ENCODE measurements around the gene H1-8.

Gene H1-8

DNA sequence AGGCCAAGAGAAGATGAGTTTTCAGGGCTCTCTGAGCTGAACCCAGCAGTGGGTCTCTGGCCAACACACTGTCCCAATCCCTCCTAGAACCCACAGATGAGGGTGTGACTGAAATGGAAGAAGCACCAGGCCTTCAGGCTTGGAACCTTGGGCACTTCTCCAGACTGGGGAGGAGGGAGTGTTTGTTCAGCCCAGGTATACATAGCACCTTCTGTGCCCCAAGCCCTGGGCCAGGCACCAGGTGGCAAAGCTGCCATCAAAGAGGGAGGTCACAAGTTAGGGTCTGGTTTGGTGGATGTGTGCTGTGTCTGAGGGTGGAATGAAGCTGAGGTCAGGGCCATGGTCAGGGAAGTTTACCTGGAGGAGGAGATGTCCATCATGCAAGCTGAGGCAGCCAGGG is 30.4 kb upstream of the H1-8 start (continued):
- TF ChIP-seq, protein P1, sequence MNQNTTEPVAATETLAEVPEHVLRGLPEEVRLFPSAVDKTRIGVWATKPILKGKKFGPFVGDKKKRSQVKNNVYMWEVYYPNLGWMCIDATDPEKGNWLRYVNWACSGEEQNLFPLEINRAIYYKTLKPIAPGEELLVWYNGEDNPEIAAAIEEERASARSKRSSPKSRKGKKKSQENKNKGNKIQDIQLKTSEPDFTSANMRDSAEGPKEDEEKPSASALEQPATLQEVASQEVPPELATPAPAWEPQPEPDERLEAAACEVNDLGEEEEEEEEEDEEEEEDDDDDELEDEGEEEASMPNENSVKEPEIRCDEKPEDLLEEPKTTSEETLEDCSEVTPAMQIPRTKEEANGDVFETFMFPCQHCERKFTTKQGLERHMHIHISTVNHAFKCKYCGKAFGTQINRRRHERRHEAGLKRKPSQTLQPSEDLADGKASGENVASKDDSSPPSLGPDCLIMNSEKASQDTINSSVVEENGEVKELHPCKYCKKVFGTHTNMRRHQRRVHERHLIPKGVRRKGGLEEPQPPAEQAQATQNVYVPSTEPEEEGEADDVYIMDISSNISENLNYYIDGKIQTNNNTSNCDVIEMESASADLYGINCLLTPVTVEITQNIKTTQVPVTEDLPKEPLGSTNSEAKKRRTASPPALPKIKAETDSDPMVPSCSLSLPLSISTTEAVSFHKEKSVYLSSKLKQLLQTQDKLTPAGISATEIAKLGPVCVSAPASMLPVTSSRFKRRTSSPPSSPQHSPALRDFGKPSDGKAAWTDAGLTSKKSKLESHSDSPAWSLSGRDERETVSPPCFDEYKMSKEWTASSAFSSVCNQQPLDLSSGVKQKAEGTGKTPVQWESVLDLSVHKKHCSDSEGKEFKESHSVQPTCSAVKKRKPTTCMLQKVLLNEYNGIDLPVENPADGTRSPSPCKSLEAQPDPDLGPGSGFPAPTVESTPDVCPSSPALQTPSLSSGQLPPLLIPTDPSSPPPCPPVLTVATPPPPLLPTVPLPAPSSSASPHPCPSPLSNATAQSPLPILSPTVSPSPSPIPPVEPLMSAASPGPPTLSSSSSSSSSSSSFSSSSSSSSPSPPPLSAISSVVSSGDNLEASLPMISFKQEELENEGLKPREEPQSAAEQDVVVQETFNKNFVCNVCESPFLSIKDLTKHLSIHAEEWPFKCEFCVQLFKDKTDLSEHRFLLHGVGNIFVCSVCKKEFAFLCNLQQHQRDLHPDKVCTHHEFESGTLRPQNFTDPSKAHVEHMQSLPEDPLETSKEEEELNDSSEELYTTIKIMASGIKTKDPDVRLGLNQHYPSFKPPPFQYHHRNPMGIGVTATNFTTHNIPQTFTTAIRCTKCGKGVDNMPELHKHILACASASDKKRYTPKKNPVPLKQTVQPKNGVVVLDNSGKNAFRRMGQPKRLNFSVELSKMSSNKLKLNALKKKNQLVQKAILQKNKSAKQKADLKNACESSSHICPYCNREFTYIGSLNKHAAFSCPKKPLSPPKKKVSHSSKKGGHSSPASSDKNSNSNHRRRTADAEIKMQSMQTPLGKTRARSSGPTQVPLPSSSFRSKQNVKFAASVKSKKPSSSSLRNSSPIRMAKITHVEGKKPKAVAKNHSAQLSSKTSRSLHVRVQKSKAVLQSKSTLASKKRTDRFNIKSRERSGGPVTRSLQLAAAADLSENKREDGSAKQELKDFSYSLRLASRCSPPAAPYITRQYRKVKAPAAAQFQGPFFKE (tag by site-specific recombination; IDR thresholded peaks at IDR 0.05; ENCODE audit: borderline replicate concordance), result no peak

DNA sequence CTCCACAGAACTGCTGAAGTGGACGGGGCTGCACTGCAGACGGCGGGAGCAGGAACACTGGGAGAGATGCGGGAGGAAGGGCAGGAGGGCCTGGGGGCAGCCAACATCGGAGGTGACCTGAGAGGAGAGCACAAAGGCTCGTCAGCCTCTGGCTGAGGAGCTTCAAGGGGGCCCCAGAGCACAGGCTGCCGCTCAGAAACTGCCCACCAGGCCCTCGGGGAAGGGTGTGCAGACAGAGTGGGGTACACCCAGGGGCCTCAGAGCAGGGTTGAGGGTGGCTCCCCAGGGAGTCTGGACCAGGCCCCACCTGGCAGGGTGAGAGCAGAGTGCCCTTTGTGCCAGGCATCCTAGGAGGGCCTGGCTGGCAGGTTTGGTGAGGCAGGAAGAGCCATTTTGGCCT is 29.3 kb upstream of the H1-8 start:
- no peak overlapping the region for H3K27ac ChIP-seq (ENCODE audit: extremely low read depth, low read depth, low read length)
- peaks cover 0 to 12% of the 10 kb centered on the region in 2 experiments; a peak in 1 of 3 replicates for H3K36me3 ChIP-seq (ENCODE audit: control insufficient read depth in 2 of 2, insufficient read depth in 1 of 2, low read length in 2 of 2)
- H3K4me3 ChIP-seq (ENCODE audit: low read depth, low read length), result no peak overlapping the region
- H3K9me3 ChIP-seq (ENCODE audit: control insufficient read depth, insufficient read depth, low read depth, low read length), result no peaks in the 10 kb centered on the region
- no peak for TF ChIP-seq ZSCAN23 (tag by site-specific recombination; IDR thresholded peaks at IDR 0.05)
- TF ChIP-seq ZNF830 (tag by site-specific recombination; IDR thresholded peaks at IDR 0.05; ENCODE audit: low read depth), result no peak
- TF ChIP-seq SETDB1 (IDR thresholded peaks at IDR 0.05; ENCODE audit: insufficient read length, low read length), result no peak
- no peak for TF ChIP-seq ZNF510 (tag by site-specific recombination; IDR thresholded peaks at IDR 0.05; ENCODE audit: insufficient replicate concordance)
- no peak for TF ChIP-seq ZNF791 (tag by site-specific recombination; IDR thresholded peaks at IDR 0.05)
- TF ChIP-seq ZFP3 (tag by site-specific recombination; IDR thresholded peaks at IDR 0.05; ENCODE audit: low read depth), result no peak
- TF ChIP-seq RBAK (tag by site-specific recombination; IDR thresholded peaks at IDR 0.05), result no peak
- TF ChIP-seq ZNF10 (tag by site-specific recombination; IDR thresholded peaks at IDR 0.05), result no peak
- TF ChIP-seq ZNF529 (tag by site-specific recombination; IDR thresholded peaks at IDR 0.05; ENCODE audit: insufficient replicate concordance), result no peak
- no peak for TF ChIP-seq IKZF3 (tag by site-specific recombination; IDR thresholded peaks at IDR 0.05)
- TF ChIP-seq ZNF394 (tag by site-specific recombination; IDR thresholded peaks at IDR 0.05; ENCODE audit: borderline replicate concordance), result no peak
- TF ChIP-seq ZNF837 (tag by site-specific recombination; IDR thresholded peaks at IDR 0.05), result no peak
- H3K4me1 ChIP-seq (ENCODE audit: control insufficient read depth, insufficient read depth, low read length), result no peaks in the 10 kb centered on the region
- CTCF ChIA-PET, result no interaction called here
- POLR2A ChIA-PET, result no interaction called here

- H3K9me3 ChIP-seq (ENCODE audit: control insufficient read depth, insufficient read depth, low read depth, low read length), result no peaks in the 10 kb centered on the region
- H3K27ac ChIP-seq (ENCODE audit: extremely low read depth, low read depth, low read length), result no peak overlapping the region
- ChIA-PET POLR2A (no interaction called here), CTCF (no interaction called here)
- no peaks in the 10 kb centered on the region for H3K4me1 ChIP-seq (ENCODE audit: control insufficient read depth, insufficient read depth, low read length)
- H3K36me3 ChIP-seq (ENCODE audit: control insufficient read depth in 2 of 2, insufficient read depth in 1 of 2, low read length in 2 of 2), result peaks cover 0 to 12% of the 10 kb centered on the region in 2 experiments; a peak in 1 of 3 replicates
- no peak overlapping the region for H3K4me3 ChIP-seq (ENCODE audit: low read depth, low read length)
- TF ChIP-seq ZNF768 (tag by site-specific recombination; IDR thresholded peaks at IDR 0.05) (no peak), ZFHX2 (tag by site-specific recombination; conservative IDR thresholded peaks at IDR 0.05) (no peak), OVOL3 (tag by site-specific recombination; IDR thresholded peaks at IDR 0.05) (no peak), ZNF366 (tag by site-specific recombination; conservative IDR thresholded peaks at IDR 0.05) (no peak), ZNF792 (tag by site-specific recombination; IDR thresholded peaks at IDR 0.05) (no peak), ATF2 (tag by site-specific recombination; IDR thresholded peaks at IDR 0.05; ENCODE audit: low read depth) (no peak), ZNF140 (tag by site-specific recombination; IDR thresholded peaks at IDR 0.05) (no peak), ZEB2 (tag by site-specific recombination; IDR thresholded peaks at IDR 0.05) (no peak), ZNF837 (tag by site-specific recombination; IDR thresholded peaks at IDR 0.05) (no peak), TSHZ1 (tag by site-specific recombination; IDR thresholded peaks at IDR 0.05; ENCODE audit: borderline replicate concordance) (no peak)
These were observed 28.9 kb upstream of the H1-8 start for GRCh38 chr3:129514110-129514509.
